ENCODE results near the gene BRF1. TPM values are rescaled to one million over a fixed set of nuclear protein-coding genes. Genes with fewer than 3 reads are reported as not detected.

The BRF1 gene
- total and polyA plus RNA-seq, 2 of the 13 experiments (the other 11 are each of a cell fraction or from before 2014, with no cell fraction given): 5.1 to 11.0 TPM

DNA sequence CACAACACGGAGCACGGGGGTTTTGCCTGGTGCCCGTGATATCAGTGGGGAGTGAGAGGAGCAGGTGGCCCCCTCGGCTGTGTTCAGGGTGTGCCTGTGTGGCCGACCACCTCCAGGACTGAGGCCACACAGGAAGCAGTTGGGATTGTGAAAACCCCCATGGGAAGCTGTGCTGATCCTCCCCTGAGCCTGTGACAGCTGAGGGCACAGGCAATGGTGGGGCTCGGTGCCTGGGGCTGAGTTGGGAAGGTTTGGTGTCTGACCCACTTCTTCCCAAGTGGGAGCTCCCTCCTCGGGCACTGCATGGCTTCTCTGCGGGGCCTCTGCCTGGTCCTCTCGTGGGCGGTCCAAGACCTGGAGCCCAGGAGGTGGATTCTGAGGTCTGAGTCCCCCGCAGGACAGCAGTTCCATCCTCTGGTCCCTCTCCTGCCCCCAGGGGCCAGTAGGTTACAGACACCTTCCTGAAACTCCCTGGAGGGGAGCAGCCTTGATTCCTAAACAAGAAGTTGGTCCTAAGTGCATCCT is 31.6 kb upstream of the BRF1 start:
- WGBS (ENCODE audit: low lambda C conversion rate): 93% methylated on average over 7 of the region's 11 CpGs
- intact Hi-C loops (cut with micrococcal nuclease; ENCODE audit: unreplicated experiment): no loop called here
- no TSS peak for BruUV-seq (replicated peaks)
- H3K9ac ChIP-seq (ENCODE audit: insufficient read depth, low read depth, low read length): no peak overlapping the region
- H3K4me2 ChIP-seq (ENCODE audit: low read depth, low read length): no peak overlapping the region
- FAIRE-seq: no peak
- peaks cover 5% of the 10 kb centered on the region for H3K79me2 ChIP-seq (ENCODE audit: insufficient read depth, low read length)
- H3K27ac ChIP-seq (ENCODE audit: extremely low read length, insufficient read depth, low read length): no peak overlapping the region
- H3K4me3 ChIP-seq (replicated peaks in 1 of 3; ENCODE audit: insufficient read depth in 1 of 3, low read depth in 2 of 3, low read length in 3 of 3): no peak overlapping the region
- no peaks in the 10 kb centered on the region for H3K27me3 ChIP-seq (ENCODE audit: control insufficient read depth in 1 of 2, insufficient read depth in 2 of 2, low read length in 2 of 2)
- ATAC-seq: no peak
- peaks cover 4% of the 10 kb centered on the region; the same call in 1 of the 2 replicates for H4K20me1 ChIP-seq (ENCODE audit: insufficient read depth, low read length)
- in situ Hi-C loops (cut with HindIII; ENCODE audit: extremely low pct_ligation_motif_present, low pct_unique_long_range_greater_than_20kb): no loop called here
- no peak for DNase-seq (ENCODE audit: low spot score)
- ChIA-PET POLR2A (no interaction called here), CTCF (ENCODE audit: low intra/inter-chr PET ratio, low total read pairs) (no interaction called here)
- H2AFZ ChIP-seq (ENCODE audit: low read length): no peak overlapping the region
- H3K4me1 ChIP-seq (ENCODE audit: insufficient read depth, low read length): peaks cover 8% of the 10 kb centered on the region; the same call in 1 of the 2 replicates
- H3K9me3 ChIP-seq (ENCODE audit: low read length): no peaks in the 10 kb centered on the region
- H3K36me3 ChIP-seq (replicated peaks in 1 of 2; ENCODE audit: control insufficient read depth in 1 of 2, insufficient read depth in 2 of 2, low read length in 2 of 2): no peaks in the 10 kb centered on the region; a peak in 1 of 5 replicates
- TF ChIP-seq ZBTB7B (CRISPR knock-in tag; IDR thresholded peaks at IDR 0.05): no peak
- TF ChIP-seq ZNF709 (CRISPR knock-in tag; IDR thresholded peaks at IDR 0.05): no peak
- TF ChIP-seq NR2F6 (IDR thresholded peaks at IDR 0.05): no peak
- TF ChIP-seq NR2F6 (CRISPR knock-in tag; IDR thresholded peaks at IDR 0.05): no peak
- no peak for TF ChIP-seq KLF9 (CRISPR knock-in tag; IDR thresholded peaks at IDR 0.05; ENCODE audit: low read depth)
- no peak for TF ChIP-seq SNAI1 (CRISPR knock-in tag; IDR thresholded peaks at IDR 0.05; ENCODE audit: borderline replicate concordance)
- TF ChIP-seq, protein P1, sequence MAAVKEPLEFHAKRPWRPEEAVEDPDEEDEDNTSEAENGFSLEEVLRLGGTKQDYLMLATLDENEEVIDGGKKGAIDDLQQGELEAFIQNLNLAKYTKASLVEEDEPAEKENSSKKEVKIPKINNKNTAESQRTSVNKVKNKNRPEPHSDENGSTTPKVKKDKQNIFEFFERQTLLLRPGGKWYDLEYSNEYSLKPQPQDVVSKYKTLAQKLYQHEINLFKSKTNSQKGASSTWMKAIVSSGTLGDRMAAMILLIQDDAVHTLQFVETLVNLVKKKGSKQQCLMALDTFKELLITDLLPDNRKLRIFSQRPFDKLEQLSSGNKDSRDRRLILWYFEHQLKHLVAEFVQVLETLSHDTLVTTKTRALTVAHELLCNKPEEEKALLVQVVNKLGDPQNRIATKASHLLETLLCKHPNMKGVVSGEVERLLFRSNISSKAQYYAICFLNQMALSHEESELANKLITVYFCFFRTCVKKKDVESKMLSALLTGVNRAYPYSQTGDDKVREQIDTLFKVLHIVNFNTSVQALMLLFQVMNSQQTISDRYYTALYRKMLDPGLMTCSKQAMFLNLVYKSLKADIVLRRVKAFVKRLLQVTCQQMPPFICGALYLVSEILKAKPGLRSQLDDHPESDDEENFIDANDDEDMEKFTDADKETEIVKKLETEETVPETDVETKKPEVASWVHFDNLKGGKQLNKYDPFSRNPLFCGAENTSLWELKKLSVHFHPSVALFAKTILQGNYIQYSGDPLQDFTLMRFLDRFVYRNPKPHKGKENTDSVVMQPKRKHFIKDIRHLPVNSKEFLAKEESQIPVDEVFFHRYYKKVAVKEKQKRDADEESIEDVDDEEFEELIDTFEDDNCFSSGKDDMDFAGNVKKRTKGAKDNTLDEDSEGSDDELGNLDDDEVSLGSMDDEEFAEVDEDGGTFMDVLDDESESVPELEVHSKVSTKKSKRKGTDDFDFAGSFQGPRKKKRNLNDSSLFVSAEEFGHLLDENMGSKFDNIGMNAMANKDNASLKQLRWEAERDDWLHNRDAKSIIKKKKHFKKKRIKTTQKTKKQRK (IDR thresholded peaks at IDR 0.05; ENCODE audit: low read length): no peak
- no peak for TF ChIP-seq ZNF160 (CRISPR knock-in tag; IDR thresholded peaks at IDR 0.05)
- no peak for TF ChIP-seq ZFP1 (CRISPR knock-in tag; IDR thresholded peaks at IDR 0.05)
- TF ChIP-seq RELA (CRISPR knock-in tag; IDR thresholded peaks at IDR 0.05): no peak
- TF ChIP-seq HNRNPUL1 (IDR thresholded peaks at IDR 0.05; ENCODE audit: low read depth, low read length): no peak
- no peak for TF ChIP-seq ZFP37 (CRISPR knock-in tag; IDR thresholded peaks at IDR 0.05; ENCODE audit: borderline replicate concordance)
- no peak for TF ChIP-seq ZNF260 (CRISPR knock-in tag; IDR thresholded peaks at IDR 0.05; ENCODE audit: borderline replicate concordance, low read depth)
- TF ChIP-seq, protein P2, sequence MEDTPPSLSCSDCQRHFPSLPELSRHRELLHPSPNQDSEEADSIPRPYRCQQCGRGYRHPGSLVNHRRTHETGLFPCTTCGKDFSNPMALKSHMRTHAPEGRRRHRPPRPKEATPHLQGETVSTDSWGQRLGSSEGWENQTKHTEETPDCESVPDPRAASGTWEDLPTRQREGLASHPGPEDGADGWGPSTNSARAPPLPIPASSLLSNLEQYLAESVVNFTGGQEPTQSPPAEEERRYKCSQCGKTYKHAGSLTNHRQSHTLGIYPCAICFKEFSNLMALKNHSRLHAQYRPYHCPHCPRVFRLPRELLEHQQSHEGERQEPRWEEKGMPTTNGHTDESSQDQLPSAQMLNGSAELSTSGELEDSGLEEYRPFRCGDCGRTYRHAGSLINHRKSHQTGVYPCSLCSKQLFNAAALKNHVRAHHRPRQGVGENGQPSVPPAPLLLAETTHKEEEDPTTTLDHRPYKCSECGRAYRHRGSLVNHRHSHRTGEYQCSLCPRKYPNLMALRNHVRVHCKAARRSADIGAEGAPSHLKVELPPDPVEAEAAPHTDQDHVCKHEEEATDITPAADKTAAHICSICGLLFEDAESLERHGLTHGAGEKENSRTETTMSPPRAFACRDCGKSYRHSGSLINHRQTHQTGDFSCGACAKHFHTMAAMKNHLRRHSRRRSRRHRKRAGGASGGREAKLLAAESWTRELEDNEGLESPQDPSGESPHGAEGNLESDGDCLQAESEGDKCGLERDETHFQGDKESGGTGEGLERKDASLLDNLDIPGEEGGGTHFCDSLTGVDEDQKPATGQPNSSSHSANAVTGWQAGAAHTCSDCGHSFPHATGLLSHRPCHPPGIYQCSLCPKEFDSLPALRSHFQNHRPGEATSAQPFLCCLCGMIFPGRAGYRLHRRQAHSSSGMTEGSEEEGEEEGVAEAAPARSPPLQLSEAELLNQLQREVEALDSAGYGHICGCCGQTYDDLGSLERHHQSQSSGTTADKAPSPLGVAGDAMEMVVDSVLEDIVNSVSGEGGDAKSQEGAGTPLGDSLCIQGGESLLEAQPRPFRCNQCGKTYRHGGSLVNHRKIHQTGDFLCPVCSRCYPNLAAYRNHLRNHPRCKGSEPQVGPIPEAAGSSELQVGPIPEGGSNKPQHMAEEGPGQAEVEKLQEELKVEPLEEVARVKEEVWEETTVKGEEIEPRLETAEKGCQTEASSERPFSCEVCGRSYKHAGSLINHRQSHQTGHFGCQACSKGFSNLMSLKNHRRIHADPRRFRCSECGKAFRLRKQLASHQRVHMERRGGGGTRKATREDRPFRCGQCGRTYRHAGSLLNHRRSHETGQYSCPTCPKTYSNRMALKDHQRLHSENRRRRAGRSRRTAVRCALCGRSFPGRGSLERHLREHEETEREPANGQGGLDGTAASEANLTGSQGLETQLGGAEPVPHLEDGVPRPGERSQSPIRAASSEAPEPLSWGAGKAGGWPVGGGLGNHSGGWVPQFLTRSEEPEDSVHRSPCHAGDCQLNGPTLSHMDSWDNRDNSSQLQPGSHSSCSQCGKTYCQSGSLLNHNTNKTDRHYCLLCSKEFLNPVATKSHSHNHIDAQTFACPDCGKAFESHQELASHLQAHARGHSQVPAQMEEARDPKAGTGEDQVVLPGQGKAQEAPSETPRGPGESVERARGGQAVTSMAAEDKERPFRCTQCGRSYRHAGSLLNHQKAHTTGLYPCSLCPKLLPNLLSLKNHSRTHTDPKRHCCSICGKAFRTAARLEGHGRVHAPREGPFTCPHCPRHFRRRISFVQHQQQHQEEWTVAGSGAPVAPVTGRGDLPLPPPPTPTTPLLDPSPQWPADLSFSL (CRISPR knock-in tag; IDR thresholded peaks at IDR 0.05): no peak
- TF ChIP-seq CBX5 (CRISPR knock-in tag; IDR thresholded peaks at IDR 0.05; ENCODE audit: borderline replicate concordance): no peak
- no peak for TF ChIP-seq JARID2 (CRISPR knock-in tag; IDR thresholded peaks at IDR 0.05; ENCODE audit: insufficient replicate concordance)

Measured in HepG2 (cell line).